Natural killer cell (primary cell): ENCODE measurements around the gene B4GALT2. TPM values are rescaled to one million over a fixed set of nuclear protein-coding genes. Genes with fewer than 3 reads are reported as not detected.
A peak's percentile ranks its signal among the peaks of the same experiment; 100 is the strongest.

Source experiments
- ATAC-seq, 3 donors: fragments of 150-1000 bp in 2 of 3; fragments of 200-7000 bp in 1 of 3; cut with Tn5 transposase; 1 replicate in 1 of 3; 2 replicates in 2 of 3; pipeline ENCODE4 v1.10.0; 2021; ENCODE audit warnings: mild to moderate bottlenecking in 2 of 3, moderate library complexity in 2 of 3
- DNase-seq, 2 donors: peaks; one replicate each; pipeline versions ENCODE4 v3.0.0 to v3.0.0-alpha.2; 2013 to 2021; ENCODE audit warnings: mixed read lengths in 1 of 2
- H3K27ac ChIP-seq: one replicate; pipeline ENCODE4 v1.5.1; 2013; ENCODE audit warnings: mild to moderate bottlenecking, low read length
- H3K27me3 ChIP-seq: one replicate; pipeline ENCODE4 v1.6.1; 2013; ENCODE audit warnings: low read length; ENCODE audit not compliant: control insufficient read depth, insufficient read depth
- H3K36me3 ChIP-seq: one replicate; pipeline ENCODE4 v1.6.1; 2013; ENCODE audit warnings: low read length; ENCODE audit not compliant: control insufficient read depth, insufficient read depth
- H3K4me1 ChIP-seq: one replicate; pipeline ENCODE4 v1.6.1; 2013; ENCODE audit warnings: low read length; ENCODE audit not compliant: control insufficient read depth, insufficient read depth
- H3K4me3 ChIP-seq: one replicate; pipeline ENCODE4 v1.5.1; 2013; ENCODE audit warnings: low read length
- H3K9me3 ChIP-seq: one replicate; pipeline ENCODE4 v1.6.1; 2013; ENCODE audit warnings: low read length; ENCODE audit not compliant: control insufficient read depth, insufficient read depth
- H3K27ac Mint-ChIP-seq, 2 donors: one replicate each; pipeline ENCODE4 v1.8.0; 2022; ENCODE audit warnings: mild to moderate bottlenecking in 2 of 2, mixed read lengths in 2 of 2, moderate library complexity in 1 of 2
- H3K27me3 Mint-ChIP-seq, 2 donors: one replicate each; pipeline ENCODE4 v1.8.0; 2022; ENCODE audit warnings: low read depth in 2 of 2, mixed read lengths in 2 of 2
- H3K36me3 Mint-ChIP-seq: one replicate; pipeline ENCODE4 v1.8.0; 2022; ENCODE audit warnings: mixed read lengths
- H3K4me1 Mint-ChIP-seq, 2 donors: one replicate each; pipeline ENCODE4 v1.8.0; 2022; ENCODE audit warnings: mixed read lengths in 2 of 2
- H3K4me3 Mint-ChIP-seq: one replicate; pipeline ENCODE4 v1.8.0; 2022; ENCODE audit warnings: mild to moderate bottlenecking, moderate library complexity, mixed read lengths
- H3K9me3 Mint-ChIP-seq, 2 donors: one replicate each; pipeline ENCODE4 v1.8.0; 2022; ENCODE audit warnings: mixed read lengths in 2 of 2
- WGBS: methylation state at CpG from one replicate; pipeline ENCODE4 v1.1.7; 2013; ENCODE audit warnings: missing lambda C conversion rate; ENCODE audit not compliant: insufficient coverage; 5-methylcytosine and 5-hydroxymethylcytosine counted together
- intact Hi-C: fragments of 100-400 bp; cut with micrococcal nuclease; formaldehyde crosslinking; loops from one replicate; pipeline ENCODE4 v1.14.2; 2022
- total RNA-seq, 4 donors: library from RNA; stranded (reverse); fragments of 120-200 nt in 1 of 4; gene quantifications; one replicate each; pipeline versions ENCODE4 v1.2.3 to v1.2.4, GENCODE V29; 2013 to 2022
- TF ChIP-seq, protein P1 (sequence below): fragments of 200-600 bp; IDR thresholded peaks from one replicate; pipeline ENCODE4 v1.8.0; 2022; ENCODE audit warnings: antibody characterized with exemption

B4GALT2 gene
- total RNA-seq, 3 donors from 2014 or later (not counting 1 experiment from before 2014, with no cell fraction given): 1.5 to 5.5 (median 2.2) TPM

DNA sequence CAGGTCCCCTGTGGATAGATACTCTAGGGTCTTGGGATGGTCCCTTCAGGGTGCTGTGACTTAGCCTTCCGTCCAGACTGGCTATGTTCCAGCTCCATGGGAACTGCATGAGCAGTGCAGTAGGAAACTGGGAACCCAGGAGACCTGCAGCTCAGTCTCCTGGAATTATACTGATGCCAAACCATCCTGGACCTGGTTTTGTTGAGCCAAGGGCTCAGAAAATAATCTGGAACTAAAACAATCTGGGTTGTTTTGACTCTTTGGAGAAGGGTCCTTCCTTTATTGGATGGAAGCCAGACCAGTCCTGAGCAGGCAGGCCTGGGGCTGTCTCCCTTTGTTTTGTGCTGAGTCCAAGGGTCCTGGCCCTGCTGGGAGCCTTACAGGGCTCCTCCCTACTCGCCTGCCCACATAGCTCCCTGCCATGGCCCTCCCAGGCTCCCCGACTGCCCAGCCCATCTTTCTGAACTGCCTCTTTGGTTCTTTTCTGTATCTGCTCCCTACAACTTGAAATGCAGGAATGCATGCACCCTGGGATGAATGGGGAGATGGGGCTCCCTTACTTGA is 31.1 kb upstream of the B4GALT2 start:
- intact Hi-C loops: no loop called here

DNA sequence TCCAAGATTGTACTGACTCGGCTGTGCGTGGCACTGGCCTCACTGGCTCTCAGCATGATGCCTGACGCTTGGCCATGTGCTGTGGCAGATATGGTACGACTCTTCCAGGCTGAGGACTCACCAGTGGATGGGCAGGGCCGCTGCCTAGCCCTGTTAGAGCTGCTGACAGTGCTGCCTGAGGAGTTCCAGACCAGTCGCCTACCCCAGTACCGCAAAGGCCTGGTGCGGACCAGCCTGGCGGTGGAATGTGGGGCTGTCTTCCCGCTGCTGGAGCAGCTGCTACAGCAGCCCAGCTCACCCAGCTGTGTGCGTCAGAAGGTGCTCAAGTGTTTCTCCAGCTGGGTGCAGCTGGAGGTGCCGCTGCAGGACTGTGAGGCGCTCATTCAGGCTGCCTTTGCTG is 29.3 kb upstream of the B4GALT2 start:
- no peak overlapping the region for H3K27ac Mint-ChIP-seq
- ATAC-seq: no peak
- H3K36me3 Mint-ChIP-seq: no peaks in the 10 kb centered on the region
- H3K4me1 Mint-ChIP-seq: peaks cover 35 to 57% of the 10 kb centered on the region in 2 donors
- Histone ChIP-seq H3K9me3 (no peaks in the 10 kb centered on the region), H3K4me3 (no peak overlapping the region), H3K36me3 (peaks cover 2% of the 10 kb centered on the region), H3K27ac (no peak overlapping the region), H3K27me3 (no peaks in the 10 kb centered on the region), H3K4me1 (peaks cover 33% of the 10 kb centered on the region)
- 94% methylated on average over 13 of the region's 13 CpGs for WGBS
- no peak overlapping the region for H3K4me3 Mint-ChIP-seq
- no peaks in the 10 kb centered on the region for H3K27me3 Mint-ChIP-seq
- H3K9me3 Mint-ChIP-seq: no peaks in the 10 kb centered on the region
- TF ChIP-seq, protein P1, sequence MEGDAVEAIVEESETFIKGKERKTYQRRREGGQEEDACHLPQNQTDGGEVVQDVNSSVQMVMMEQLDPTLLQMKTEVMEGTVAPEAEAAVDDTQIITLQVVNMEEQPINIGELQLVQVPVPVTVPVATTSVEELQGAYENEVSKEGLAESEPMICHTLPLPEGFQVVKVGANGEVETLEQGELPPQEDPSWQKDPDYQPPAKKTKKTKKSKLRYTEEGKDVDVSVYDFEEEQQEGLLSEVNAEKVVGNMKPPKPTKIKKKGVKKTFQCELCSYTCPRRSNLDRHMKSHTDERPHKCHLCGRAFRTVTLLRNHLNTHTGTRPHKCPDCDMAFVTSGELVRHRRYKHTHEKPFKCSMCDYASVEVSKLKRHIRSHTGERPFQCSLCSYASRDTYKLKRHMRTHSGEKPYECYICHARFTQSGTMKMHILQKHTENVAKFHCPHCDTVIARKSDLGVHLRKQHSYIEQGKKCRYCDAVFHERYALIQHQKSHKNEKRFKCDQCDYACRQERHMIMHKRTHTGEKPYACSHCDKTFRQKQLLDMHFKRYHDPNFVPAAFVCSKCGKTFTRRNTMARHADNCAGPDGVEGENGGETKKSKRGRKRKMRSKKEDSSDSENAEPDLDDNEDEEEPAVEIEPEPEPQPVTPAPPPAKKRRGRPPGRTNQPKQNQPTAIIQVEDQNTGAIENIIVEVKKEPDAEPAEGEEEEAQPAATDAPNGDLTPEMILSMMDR: no peak
- intact Hi-C loops: no loop called here
- DNase-seq: no peak

More for the DNA sequence above, 31.1 kb upstream of the B4GALT2 start:
- Mint-ChIP-seq H3K27me3 (no peaks in the 10 kb centered on the region), H3K36me3 (no peaks in the 10 kb centered on the region), H3K27ac (peak overlapping the region; percentile 57 to 98), H3K4me1 (peaks cover 35 to 61% of the 10 kb centered on the region in 2 donors), H3K4me3 (peak overlapping the region; percentile 91), H3K9me3 (no peaks in the 10 kb centered on the region)
- ATAC-seq: no peak
- Histone ChIP-seq H3K27ac (no peak overlapping the region), H3K9me3 (no peaks in the 10 kb centered on the region), H3K36me3 (peaks cover 2% of the 10 kb centered on the region), H3K4me1 (peaks cover 33% of the 10 kb centered on the region), H3K4me3 (no peak overlapping the region), H3K27me3 (no peaks in the 10 kb centered on the region)
- TF ChIP-seq, protein P1: no peak
- WGBS: 76% methylated on average over 3 of the region's 3 CpGs
- no peak for DNase-seq

DNA sequence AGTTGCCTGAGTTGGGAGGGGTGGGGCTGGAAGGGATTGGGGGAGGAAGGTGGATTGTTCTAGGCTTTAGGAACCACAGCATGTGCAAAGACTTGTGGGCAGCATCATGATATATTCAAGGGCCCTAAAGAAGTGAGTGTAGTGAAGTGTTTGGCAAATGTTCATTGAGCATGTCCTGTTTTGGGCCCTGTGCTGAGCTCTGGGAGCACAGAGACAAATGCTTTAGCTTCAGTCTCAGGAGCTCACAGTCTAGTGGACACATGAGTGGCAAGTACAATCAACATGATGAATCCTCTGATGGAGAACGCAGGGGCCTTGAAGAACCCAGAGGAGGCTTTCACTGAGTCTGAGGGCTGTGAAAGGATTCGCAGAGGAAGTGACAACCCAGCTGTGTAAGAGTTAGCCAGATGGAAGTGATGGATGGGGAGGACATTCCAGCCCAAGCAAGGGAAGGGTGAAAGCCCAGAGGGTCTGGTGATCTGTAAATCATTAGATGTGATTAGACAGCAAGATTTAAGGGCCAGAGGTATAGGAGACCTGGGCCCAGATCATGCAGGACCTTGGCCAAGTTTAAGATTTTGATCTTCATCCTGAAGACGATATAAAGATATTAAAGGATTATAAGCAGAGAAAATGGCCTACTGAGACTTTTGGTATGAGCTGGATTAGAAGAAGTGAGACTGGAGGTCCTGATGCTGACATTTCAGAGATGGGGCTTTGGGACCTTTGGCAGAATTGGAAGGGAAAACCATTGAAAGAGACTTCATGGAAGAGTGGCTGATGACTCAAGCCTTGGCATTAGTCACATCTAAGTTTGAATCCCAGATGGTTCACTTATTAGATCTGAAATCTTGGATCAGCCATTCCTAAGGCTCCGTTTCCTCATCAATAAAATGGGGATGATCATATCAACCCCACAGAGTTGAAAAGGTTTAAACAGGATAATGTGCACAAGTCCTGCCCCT is 27.7 kb upstream of the B4GALT2 start:
- TF ChIP-seq, protein P1: no peak
- DNase-seq (no peak), ATAC-seq (no peak)
- Histone ChIP-seq H3K9me3 (no peaks in the 10 kb centered on the region), H3K36me3 (peaks cover 6% of the 10 kb centered on the region), H3K27me3 (no peaks in the 10 kb centered on the region), H3K4me3 (no peak overlapping the region), H3K4me1 (peaks cover 22% of the 10 kb centered on the region), H3K27ac (no peak overlapping the region)
- H3K27me3 Mint-ChIP-seq: no peaks in the 10 kb centered on the region
- H3K4me3 Mint-ChIP-seq: no peak overlapping the region
- WGBS: 97% methylated on average over 4 of the region's 4 CpGs
- H3K36me3 Mint-ChIP-seq: no peaks in the 10 kb centered on the region
- intact Hi-C loops: no loop called here
- H3K4me1 Mint-ChIP-seq: peaks cover 22 to 45% of the 10 kb centered on the region in 2 donors
- H3K27ac Mint-ChIP-seq: no peak overlapping the region
- no peaks in the 10 kb centered on the region for H3K9me3 Mint-ChIP-seq
